ENCODE measurements around the gene PRAMEF12. TPM values are rescaled to one million over a fixed set of nuclear protein-coding genes. Genes with fewer than 3 reads are reported as not detected.
"Not testable (repeated sequence)": the region's sequence is repeated elsewhere in the genome, so short reads cannot be mapped to it uniquely, and the experiment has no call there.

PRAMEF12 gene
- polyA plus RNA-seq (ENCODE audit: insufficient read length in 10 of 10): not detected
- long read RNA-seq, donor 1: 0 reads
- long read RNA-seq, donor 2: 0 reads
- long read RNA-seq, donor 3: 0 reads
- long read RNA-seq, donor 4: 0 reads
- long read RNA-seq, donor 5: 0 reads
- long read RNA-seq, donor 6: 0 reads
- long read RNA-seq, donor 7: 0 reads
- long read RNA-seq, donor 8: 0 reads
- long read RNA-seq, donor 9: 0 reads

GRCh38 chr1:12773438-12773837 is at the start of gene PRAMEF12:
PRAMEF12 (plus strand) TSS chr1:12773738; CDS start chr1:12774868, 1,130 bp downstream.
- DNase-seq: no peak

- DNase-seq: no peak
Observed at GRCh38 chr1:12728391-12728790, 45.1 kb upstream of the PRAMEF12 start.

GRCh38 chr1:12730156-12730555 is 43.4 kb upstream of the PRAMEF12 start:
- no peak for DNase-seq

GRCh38 chr1:12731084-12731483 is 42.5 kb upstream of the PRAMEF12 start:
- not testable (repeated sequence) for DNase-seq

- DNase-seq: no peak
Observed at GRCh38 chr1:12734651-12735050, 38.9 kb upstream of the PRAMEF12 start.

GRCh38 chr1:12738934-12739333 is 34.6 kb upstream of the PRAMEF12 start:
- DNase-seq: no peak

- DNase-seq: no peak
Observed at GRCh38 chr1:12739613-12740012, 33.9 kb upstream of the PRAMEF12 start.

- DNase-seq: no peak
Observed at GRCh38 chr1:12741946-12742345, 31.6 kb upstream of the PRAMEF12 start.

GRCh38 chr1:12745126-12745991 is 28.2 kb upstream of the PRAMEF12 start:
- DNase-seq: no peak

- peak in 2 of 3 donors; percentile 3 to 8 for DNase-seq
Observed at GRCh38 chr1:12745992-12746323, 27.6 kb upstream of the PRAMEF12 start, which contains the start of gene CFAP107. CFAP107 (plus strand) TSS chr1:12746200; CDS start chr1:12746431, 231 bp downstream.

- DNase-seq: no peak
Observed at GRCh38 chr1:12748778-12749355, 24.7 kb upstream of the PRAMEF12 start.

GRCh38 chr1:12754738-12755137 is 18.8 kb upstream of the PRAMEF12 start:
- DNase-seq: no peak

GRCh38 chr1:12756273-12756672 is 17.3 kb upstream of the PRAMEF12 start:
- DNase-seq: no peak

GRCh38 chr1:12756768-12757413 is 16.6 kb upstream of the PRAMEF12 start:
- DNase-seq: peak in 2 of 3 donors; percentile 6 to 26

- no peak for DNase-seq
Observed at GRCh38 chr1:12757836-12758235, 15.7 kb upstream of the PRAMEF12 start.

GRCh38 chr1:12760256-12760795 is 13.2 kb upstream of the PRAMEF12 start:
- DNase-seq: no peak

- no peak for DNase-seq
Observed at GRCh38 chr1:12761781-12762180, 11.8 kb upstream of the PRAMEF12 start.

- DNase-seq: no peak
Observed at GRCh38 chr1:12762766-12763165, 10.8 kb upstream of the PRAMEF12 start.

- DNase-seq: no peak
Observed at GRCh38 chr1:12763479-12763878, 10.1 kb upstream of the PRAMEF12 start.

GRCh38 chr1:12764016-12764415 is 9.5 kb upstream of the PRAMEF12 start:
- DNase-seq: no peak

- no peak for DNase-seq
Observed at GRCh38 chr1:12769031-12769430, 4.5 kb upstream of the PRAMEF12 start.

- no peak for DNase-seq
Observed at GRCh38 chr1:12769976-12770505, 3.5 kb upstream of the PRAMEF12 start.

Data from muscle of back (tissue), 13 donors.